GM08714 (cell line): ENCODE results near the gene APOBEC3C.
"Not testable (repeated sequence)": the region's sequence is repeated elsewhere in the genome, so short reads cannot be mapped to it uniquely, and the experiment has no call there.

ENCODE experiments used
- H3K4me3 ChIP-seq: fragments of 200-500 bp; sonication (Bioruptor generic); 2 replicates; pipeline ENCODE4 v1.5.1; 2014; ENCODE audit warnings: mild to moderate bottlenecking, low read length, inconsistent platforms
- ZNF274 ChIP-seq: IDR thresholded peaks from 2 replicates; pipeline ENCODE4 v1.6.1; 2012; ENCODE audit warnings: mild to moderate bottlenecking, low read depth, low read length

Gene APOBEC3C

DNA sequence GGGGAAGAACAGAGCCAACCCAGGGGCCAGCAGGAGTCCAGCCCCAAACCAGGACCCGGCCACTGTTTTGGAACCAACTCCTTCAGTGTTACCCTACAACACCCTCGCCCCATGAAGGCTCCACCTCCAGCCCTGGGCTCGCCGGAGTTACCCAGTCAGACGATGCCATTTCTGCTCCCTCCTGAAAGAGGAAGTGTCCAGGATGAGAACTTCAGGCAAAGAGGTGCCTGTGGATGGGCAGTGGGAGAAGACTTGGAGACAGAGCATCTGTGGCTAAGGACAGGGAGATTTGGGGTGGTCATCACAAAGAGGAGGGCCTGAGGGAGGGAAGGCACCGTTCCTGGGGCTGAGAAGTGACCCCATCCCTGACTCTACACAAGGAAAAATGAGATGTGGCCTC lies 18.0 kb upstream of the APOBEC3C start:
- no peak overlapping the region for H3K4me3 ChIP-seq
- TF ChIP-seq ZNF274: no peak

GRCh38 chr22:38997518-38997917 lies 16.5 kb upstream of the APOBEC3C start:
- no peak for TF ChIP-seq ZNF274
- no peak overlapping the region for H3K4me3 ChIP-seq

GRCh38 chr22:39003165-39003638 lies 10.9 kb upstream of the APOBEC3C start:
- no peak overlapping the region for H3K4me3 ChIP-seq
- no peak for TF ChIP-seq ZNF274

GRCh38 chr22:39007177-39007576 lies 6.9 kb upstream of the APOBEC3C start:
- TF ChIP-seq ZNF274: no peak
- no peak overlapping the region for H3K4me3 ChIP-seq

- H3K4me3 ChIP-seq: not testable (repeated sequence)
Observed at GRCh38 chr22:39008271-39008850, 5.7 kb upstream of the APOBEC3C start.

DNA sequence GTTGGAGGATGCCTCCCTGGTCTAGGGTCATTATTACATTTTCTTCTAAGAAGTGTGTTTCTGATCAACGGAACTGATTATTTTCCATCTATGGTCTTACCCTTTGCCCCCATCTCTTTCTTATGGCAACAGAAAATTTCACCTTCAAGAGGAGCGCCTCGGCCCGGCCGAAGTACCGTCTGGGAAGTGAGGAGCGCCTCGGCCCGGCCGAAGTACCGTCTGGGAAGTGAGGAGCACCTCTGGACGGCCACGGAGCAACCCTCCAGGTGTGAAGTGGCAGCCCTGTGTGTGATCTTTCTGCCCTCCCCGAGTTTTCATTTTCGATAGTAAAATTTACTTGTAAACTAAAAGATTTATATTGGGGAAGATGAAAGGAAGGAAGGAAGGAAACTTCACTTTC lies 3.1 kb upstream of the APOBEC3C start:
- H3K4me3 ChIP-seq: no peak overlapping the region
- no peak for TF ChIP-seq ZNF274

GRCh38 chr22:39012533-39013511 lies 1.2 kb upstream of the APOBEC3C start:
- TF ChIP-seq ZNF274: no peak
- H3K4me3 ChIP-seq: no peak overlapping the region; the same call in 1 of the 2 replicates

DNA sequence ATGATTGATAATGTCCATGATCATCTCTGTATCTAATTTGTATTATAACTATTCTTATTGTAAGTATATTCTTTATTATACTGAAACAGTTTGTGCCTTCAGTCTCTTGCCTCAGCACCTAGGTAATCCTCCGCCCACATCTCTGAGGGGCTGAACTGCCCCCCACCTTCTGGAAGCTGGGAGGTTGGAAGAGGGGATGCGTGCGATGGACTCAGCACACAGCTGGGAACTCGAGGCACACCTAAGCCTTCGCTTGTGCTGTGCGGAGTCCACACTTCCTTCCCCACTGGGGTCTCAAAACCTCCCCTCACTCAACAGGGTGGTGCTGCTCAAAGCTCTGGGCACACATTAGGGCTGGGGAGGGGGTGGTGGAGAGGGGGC lies 506 bp upstream of the APOBEC3C start:
- peak overlapping the region; percentile 91; the same call in 1 of the 2 replicates for H3K4me3 ChIP-seq

- H3K4me3 ChIP-seq: peak overlapping the region; percentile 91
Observed at GRCh38 chr22:39014723-39015121, 665 bp downstream of the APOBEC3C start.

GRCh38 chr22:39016592-39016991 lies 2.5 kb downstream of the APOBEC3C start:
- no peak for TF ChIP-seq ZNF274
- no peak overlapping the region for H3K4me3 ChIP-seq

DNA sequence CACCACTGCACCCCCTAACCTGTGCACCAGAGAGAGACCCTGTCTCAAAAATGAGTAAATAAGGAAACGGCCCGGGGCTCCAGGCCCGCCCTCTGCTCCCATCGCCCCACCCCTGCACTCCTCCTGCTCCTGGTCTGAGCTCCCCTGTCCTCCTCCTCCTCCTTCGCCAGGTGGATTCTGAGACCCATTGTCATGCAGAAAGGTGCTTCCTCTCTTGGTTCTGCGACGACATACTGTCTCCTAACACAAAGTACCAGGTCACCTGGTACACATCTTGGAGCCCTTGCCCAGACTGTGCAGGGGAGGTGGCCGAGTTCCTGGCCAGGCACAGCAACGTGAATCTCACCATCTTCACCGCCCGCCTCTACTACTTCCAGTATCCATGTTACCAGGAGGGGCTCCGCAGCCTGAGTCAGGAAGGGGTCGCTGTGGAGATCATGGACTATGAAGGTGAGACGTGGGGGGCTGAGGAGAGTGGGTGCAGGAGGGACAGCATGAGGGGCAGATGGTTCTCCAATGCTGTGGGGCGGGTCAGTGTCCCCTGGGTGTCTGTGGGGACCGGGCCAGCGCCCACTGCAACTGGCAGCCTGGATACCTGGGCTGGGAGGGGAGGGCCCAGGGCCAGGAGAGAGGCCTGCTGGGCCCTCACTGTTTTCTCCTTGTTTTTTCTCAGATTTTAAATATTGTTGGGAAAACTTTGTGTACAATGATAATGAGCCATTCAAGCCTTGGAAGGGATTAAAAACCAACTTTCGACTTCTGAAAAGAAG lies 3.7 kb downstream of the APOBEC3C start:
- no peak overlapping the region for H3K4me3 ChIP-seq
- no peak for TF ChIP-seq ZNF274

DNA sequence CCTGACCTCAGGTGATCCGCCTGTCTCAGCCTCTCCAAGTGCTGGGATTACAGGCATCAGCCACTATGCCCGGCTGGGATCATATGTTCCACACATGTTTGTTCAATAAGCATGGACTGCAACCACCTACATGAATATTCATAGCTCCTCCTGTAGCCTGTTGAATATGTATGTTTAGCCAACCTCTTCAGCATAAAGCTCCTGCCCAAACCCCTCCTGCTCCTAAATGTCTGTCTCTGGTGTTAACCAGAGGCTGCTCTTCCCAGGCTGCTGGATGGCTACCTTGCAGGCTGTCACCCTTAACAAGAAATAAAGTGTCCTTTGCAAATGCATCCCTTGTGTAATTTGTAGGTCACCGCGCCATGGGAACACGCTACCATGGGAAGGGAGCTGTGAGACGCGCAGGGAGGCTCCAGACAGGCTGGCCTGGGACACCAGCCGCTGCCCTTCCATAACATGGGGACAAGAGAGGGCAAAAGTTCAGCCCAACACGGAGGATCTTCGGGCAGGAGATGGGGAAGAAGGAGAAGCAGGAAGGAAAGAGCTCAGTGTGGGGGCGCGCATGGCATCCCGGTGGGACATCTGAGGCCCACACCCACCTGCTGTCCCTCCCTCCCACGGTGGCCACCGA lies 6.1 kb downstream of the APOBEC3C start:
- H3K4me3 ChIP-seq: peak overlapping the region; percentile 45; the same call in 1 of the 2 replicates

DNA sequence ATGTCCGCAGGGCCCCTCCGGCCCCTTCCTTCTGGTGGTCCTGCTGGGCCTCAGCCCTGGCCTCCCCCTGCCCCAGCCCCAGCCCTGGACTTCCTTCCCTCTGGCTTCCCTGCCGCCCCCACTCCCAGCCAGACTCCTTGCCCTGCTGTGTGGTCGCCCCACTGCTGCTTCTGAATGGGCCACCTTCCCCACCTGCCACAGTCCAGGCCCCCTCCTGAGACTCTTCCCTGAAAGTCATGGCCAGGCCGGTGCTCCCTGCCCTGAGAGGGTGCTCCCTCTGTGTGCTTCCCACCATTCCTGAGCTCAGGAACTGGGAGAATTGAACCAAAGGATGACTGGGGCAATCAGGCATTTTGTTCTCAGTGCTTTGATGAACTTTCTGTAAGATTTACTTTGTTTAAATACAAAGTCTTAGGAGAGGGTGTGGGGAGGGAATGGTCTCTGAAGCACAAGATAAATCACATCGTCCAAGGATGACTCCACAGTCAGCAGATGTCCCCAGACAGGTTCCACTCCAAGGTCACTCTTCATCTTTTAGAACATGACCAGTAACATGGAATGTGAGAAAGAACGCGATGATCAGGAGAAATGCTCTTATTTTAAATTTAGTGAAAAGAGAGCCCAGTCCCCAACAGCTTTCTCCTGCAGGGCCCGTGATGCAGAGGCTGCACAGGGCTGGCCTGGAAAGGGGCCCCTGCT lies 7.6 kb downstream of the APOBEC3C start:
- TF ChIP-seq ZNF274: no peak
- peak overlapping the region; percentile 91 for H3K4me3 ChIP-seq
